ELR (cell line): ENCODE data around the gene APAF1.

Source experiments
- DNase-seq: peaks from one replicate; pipeline ENCODE4 v3.0.0-alpha.2; 2015; ENCODE audit warnings: low read depth

Gene APAF1

GRCh38 chr12:98763656-98764055 is 118.6 kb downstream of the APAF1 start:
- no peak for DNase-seq

GRCh38 chr12:98767248-98767647 is 122.2 kb downstream of the APAF1 start:
- DNase-seq, result no peak

- DNase-seq, result no peak
Observed at GRCh38 chr12:98769068-98769467, 124.0 kb downstream of the APAF1 start.

- no peak for DNase-seq
Observed at GRCh38 chr12:98770230-98770629, 125.1 kb downstream of the APAF1 start.

- DNase-seq, result no peak
Observed at GRCh38 chr12:98771811-98772752, 127.0 kb downstream of the APAF1 start.

- no peak for DNase-seq
Observed at GRCh38 chr12:98772818-98773217, 127.7 kb downstream of the APAF1 start.

- no peak for DNase-seq
Observed at GRCh38 chr12:98780261-98780660, 135.2 kb downstream of the APAF1 start.

GRCh38 chr12:98783420-98783819 is 138.3 kb downstream of the APAF1 start:
- DNase-seq, result no peak
